HepG2 (cell line): Measurements from ENCODE around the gene MAT2A. TPM values are rescaled to one million over a fixed set of nuclear protein-coding genes. Genes with fewer than 3 reads are reported as not detected.

ENCODE experiments used
- DR1 ChIP-seq: sonication (generic); formaldehyde crosslinking; IDR thresholded peaks from 2 replicates; pipeline ENCODE4 v1.8.0; 2021; ENCODE audit warnings: mild to moderate bottlenecking, missing genetic modification reagents, inconsistent platforms
- KAT7 ChIP-seq: IDR thresholded peaks from 2 replicates; pipeline ENCODE4 v1.6.1; 2018; ENCODE audit warnings: borderline replicate concordance, missing compliant biosample characterization
- MIER2 ChIP-seq: IDR thresholded peaks from 2 replicates; pipeline ENCODE4 v1.6.1; 2016; ENCODE audit warnings: missing biosample characterization, missing genetic modification reagents
- ONECUT2 ChIP-seq: sonication (generic); formaldehyde crosslinking; IDR thresholded peaks from 2 replicates; pipeline ENCODE4 v1.4.0; 2020; ENCODE audit warnings: missing genetic modification reagents
- PITX1 ChIP-seq: sonication (generic); formaldehyde crosslinking; IDR thresholded peaks from 2 replicates; pipeline ENCODE4 v1.5.1; 2020; ENCODE audit warnings: mild to moderate bottlenecking, missing genetic modification reagents
- RBM39 ChIP-seq: fragments of 200-400 bp; formaldehyde crosslinking; IDR thresholded peaks from one replicate; pipeline ENCODE4 v1.6.1; 2018; ENCODE audit warnings: antibody characterized with exemption, mild to moderate bottlenecking, low read depth, low read length; ENCODE audit not compliant: poor library complexity, severe bottlenecking
- SATB2 ChIP-seq: sonication (generic); formaldehyde crosslinking; IDR thresholded peaks from 2 replicates; pipeline ENCODE4 v1.5.0; 2020; ENCODE audit warnings: missing genetic modification reagents
- SOX6 ChIP-seq, 2 experiments: fragments of 450-650 bp in 1 of 2; sonication (generic) in 1 of 2; formaldehyde crosslinking in 1 of 2; IDR thresholded peaks; 2 replicates each; pipeline versions ENCODE4 v1.4.0 to v1.6.1; 2017 to 2020; ENCODE audit warnings: antibody characterized with exemption in 1 of 2, mild to moderate bottlenecking in 1 of 2, missing genetic modification reagents in 1 of 2
- ZFP37 ChIP-seq: sonication (generic); formaldehyde crosslinking; IDR thresholded peaks from 2 replicates; pipeline ENCODE4 v1.4.0; 2020; ENCODE audit warnings: missing genetic modification reagents, borderline replicate concordance
- ZMAT3 ChIP-seq: sonication (generic); formaldehyde crosslinking; conservative IDR thresholded peaks from 2 replicates; pipeline ENCODE4 v1.7.0; 2021; ENCODE audit warnings: missing genetic modification reagents
- ZNF550 ChIP-seq: sonication (generic); formaldehyde crosslinking; IDR thresholded peaks from 2 replicates; pipeline ENCODE4 v1.4.0; 2020; ENCODE audit warnings: mild to moderate bottlenecking, missing genetic modification reagents, borderline replicate concordance
- ZNF567 ChIP-seq: sonication (generic); formaldehyde crosslinking; IDR thresholded peaks from 2 replicates; pipeline ENCODE4 v1.8.1; 2023; ENCODE audit warnings: mild to moderate bottlenecking, missing genetic modification reagents, borderline replicate concordance
- ZNF619 ChIP-seq: sonication (generic); formaldehyde crosslinking; IDR thresholded peaks from 2 replicates; pipeline ENCODE4 v1.4.0; 2020; ENCODE audit warnings: mild to moderate bottlenecking, missing genetic modification reagents
- ZNF773 ChIP-seq: sonication (generic); formaldehyde crosslinking; IDR thresholded peaks from 2 replicates; pipeline ENCODE4 v1.4.0; 2020; ENCODE audit warnings: missing genetic modification reagents, borderline replicate concordance
- polyA plus RNA-seq, 8 experiments: library from polyadenylated mRNA; depleted of rRNA in 3 of 8; stranded (reverse) in 7 of 8; unstranded in 1 of 8; fragments of >200 nt; fragmentation: Illumina TruSeq in 4 of 8; extraction: Trizol in 4 of 8; gene quantifications; 2 replicates each; pipeline versions ENCODE4 v1.2.1 to v1.2.3, GENCODE V29; 2011 to 2016; ENCODE audit warnings: low read depth in 4 of 8, missing spikeins in 1 of 8, mixed read lengths in 1 of 8; ENCODE audit not compliant: insufficient read depth in 1 of 8
- total RNA-seq, 5 experiments: library from RNA; depleted of rRNA; stranded (reverse); fragments of >200 nt; fragmentation: Illumina TruSeq; extraction: Trizol; gene quantifications; 2 replicates each; pipeline ENCODE4 v1.2.3, GENCODE V29; 2016; ENCODE audit warnings: low read depth in 1 of 5
- TF ChIP-seq, protein P1 (sequence below): sonication (generic); formaldehyde crosslinking; IDR thresholded peaks from 2 replicates; pipeline ENCODE4 v1.8.1; 2023; ENCODE audit warnings: mild to moderate bottlenecking, missing genetic modification reagents, borderline replicate concordance
- TF ChIP-seq, protein P2 (sequence below): sonication (generic); formaldehyde crosslinking; IDR thresholded peaks from 2 replicates; pipeline ENCODE4 v1.4.0; 2020; ENCODE audit warnings: missing genetic modification reagents
- TF ChIP-seq, protein P3 (sequence below): fragments of 450-650 bp; IDR thresholded peaks from 2 replicates; pipeline ENCODE4 v1.6.1; 2017
- TF ChIP-seq, protein P4 (sequence below): IDR thresholded peaks from 2 replicates; pipeline ENCODE4 v1.6.1; 2012; ENCODE audit warnings: low read length, improper control_type of control experiment
- TF ChIP-seq, protein P5 (sequence below): sonication (generic); formaldehyde crosslinking; IDR thresholded peaks from 2 replicates; pipeline ENCODE4 v1.4.0; 2020; ENCODE audit warnings: mild to moderate bottlenecking, low read depth, missing genetic modification reagents

Gene MAT2A
- total and polyA plus RNA-seq, 2 of the 13 experiments (the other 11 are each of a cell fraction or from before 2014, with no cell fraction given): 155 to 331 TPM

DNA sequence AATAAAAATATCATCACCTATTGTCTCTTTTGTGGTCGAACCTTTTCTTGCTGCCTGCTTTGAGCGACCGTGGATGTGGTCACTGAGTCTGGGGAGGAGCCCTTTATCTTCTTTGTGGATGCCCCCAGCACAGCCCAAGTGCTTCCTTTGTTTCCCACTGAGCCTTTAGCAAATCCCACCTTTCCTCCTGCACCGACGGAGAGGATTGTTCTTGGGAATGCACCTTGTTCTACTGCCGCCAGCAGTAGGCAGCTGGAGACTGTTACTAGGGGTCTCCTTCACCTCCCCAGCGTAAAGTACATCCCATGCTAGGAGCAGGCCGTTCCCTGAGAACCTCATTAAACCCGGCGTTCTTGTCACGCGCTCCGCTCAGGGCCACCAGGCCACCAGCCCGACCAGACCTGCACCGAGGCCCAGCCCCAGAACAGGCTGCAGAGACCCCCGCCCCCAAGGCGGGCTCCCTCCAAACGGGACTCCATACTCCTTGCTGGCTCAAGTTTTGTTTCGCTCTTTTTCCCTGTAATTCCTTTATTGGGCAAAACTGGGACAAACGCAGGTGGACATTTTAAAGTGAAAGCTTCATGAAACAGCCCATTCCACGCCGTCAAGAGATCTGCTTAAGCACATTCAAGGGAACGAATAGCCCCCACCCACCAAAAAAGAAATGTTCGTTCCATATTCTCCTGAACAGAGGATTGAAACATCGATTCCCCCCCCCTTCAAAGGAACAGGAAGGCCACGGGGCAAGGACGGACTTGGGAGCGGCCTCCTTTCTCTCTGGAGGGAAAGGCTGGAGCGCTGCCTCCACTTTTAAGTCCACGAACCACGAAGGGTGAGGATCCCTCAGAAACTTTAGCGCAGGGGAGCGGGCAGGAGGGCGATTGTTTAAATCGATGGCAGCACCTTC is 1.1 kb upstream of the MAT2A start (continued):
- TF ChIP-seq, protein P1, sequence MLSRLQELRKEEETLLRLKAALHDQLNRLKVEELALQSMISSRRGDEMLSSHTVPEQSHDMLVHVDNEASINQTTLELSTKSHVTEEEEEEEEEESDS (CRISPR knock-in tag): no peak
- TF ChIP-seq DR1 (CRISPR knock-in tag) (no peak; the same call in 1 of the 2 replicates), ZNF550 (CRISPR knock-in tag) (no peak), MIER2 (CRISPR knock-in tag) (0 out of 2 replicates have a peak, but pooled peaks have one; percentile 17), KAT7 (CRISPR knock-in tag) (0 out of 2 replicates have a peak, but pooled peaks have one; percentile 69), ZNF773 (CRISPR knock-in tag) (0 out of 2 replicates have a peak, but pooled peaks have one; percentile 55), RBM39 (no peak), ZFP37 (CRISPR knock-in tag) (no peak; the same call in 1 of the 2 replicates), SATB2 (CRISPR knock-in tag) (no peak; the same call in 1 of the 2 replicates), ONECUT2 (CRISPR knock-in tag) (no peak), SOX6 (IDR thresholded peaks at IDR 0.05) (no peak), SOX6 (CRISPR knock-in tag; IDR thresholded peaks at IDR 0.05) (peak; percentile 49; the same call in 1 of the 2 replicates), ZMAT3 (CRISPR knock-in tag) (no peak), PITX1 (CRISPR knock-in tag) (peak; percentile 70), ZNF567 (CRISPR knock-in tag) (no peak), ZNF619 (CRISPR knock-in tag) (peak; percentile 41; the same call in 1 of the 2 replicates)
- TF ChIP-seq, protein P2, sequence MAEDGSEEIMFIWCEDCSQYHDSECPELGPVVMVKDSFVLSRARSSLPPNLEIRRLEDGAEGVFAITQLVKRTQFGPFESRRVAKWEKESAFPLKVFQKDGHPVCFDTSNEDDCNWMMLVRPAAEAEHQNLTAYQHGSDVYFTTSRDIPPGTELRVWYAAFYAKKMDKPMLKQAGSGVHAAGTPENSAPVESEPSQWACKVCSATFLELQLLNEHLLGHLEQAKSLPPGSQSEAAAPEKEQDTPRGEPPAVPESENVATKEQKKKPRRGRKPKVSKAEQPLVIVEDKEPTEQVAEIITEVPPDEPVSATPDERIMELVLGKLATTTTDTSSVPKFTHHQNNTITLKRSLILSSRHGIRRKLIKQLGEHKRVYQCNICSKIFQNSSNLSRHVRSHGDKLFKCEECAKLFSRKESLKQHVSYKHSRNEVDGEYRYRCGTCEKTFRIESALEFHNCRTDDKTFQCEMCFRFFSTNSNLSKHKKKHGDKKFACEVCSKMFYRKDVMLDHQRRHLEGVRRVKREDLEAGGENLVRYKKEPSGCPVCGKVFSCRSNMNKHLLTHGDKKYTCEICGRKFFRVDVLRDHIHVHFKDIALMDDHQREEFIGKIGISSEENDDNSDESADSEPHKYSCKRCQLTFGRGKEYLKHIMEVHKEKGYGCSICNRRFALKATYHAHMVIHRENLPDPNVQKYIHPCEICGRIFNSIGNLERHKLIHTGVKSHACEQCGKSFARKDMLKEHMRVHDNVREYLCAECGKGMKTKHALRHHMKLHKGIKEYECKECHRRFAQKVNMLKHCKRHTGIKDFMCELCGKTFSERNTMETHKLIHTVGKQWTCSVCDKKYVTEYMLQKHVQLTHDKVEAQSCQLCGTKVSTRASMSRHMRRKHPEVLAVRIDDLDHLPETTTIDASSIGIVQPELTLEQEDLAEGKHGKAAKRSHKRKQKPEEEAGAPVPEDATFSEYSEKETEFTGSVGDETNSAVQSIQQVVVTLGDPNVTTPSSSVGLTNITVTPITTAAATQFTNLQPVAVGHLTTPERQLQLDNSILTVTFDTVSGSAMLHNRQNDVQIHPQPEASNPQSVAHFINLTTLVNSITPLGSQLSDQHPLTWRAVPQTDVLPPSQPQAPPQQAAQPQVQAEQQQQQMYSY (CRISPR knock-in tag): no peak
- TF ChIP-seq, protein P3, sequence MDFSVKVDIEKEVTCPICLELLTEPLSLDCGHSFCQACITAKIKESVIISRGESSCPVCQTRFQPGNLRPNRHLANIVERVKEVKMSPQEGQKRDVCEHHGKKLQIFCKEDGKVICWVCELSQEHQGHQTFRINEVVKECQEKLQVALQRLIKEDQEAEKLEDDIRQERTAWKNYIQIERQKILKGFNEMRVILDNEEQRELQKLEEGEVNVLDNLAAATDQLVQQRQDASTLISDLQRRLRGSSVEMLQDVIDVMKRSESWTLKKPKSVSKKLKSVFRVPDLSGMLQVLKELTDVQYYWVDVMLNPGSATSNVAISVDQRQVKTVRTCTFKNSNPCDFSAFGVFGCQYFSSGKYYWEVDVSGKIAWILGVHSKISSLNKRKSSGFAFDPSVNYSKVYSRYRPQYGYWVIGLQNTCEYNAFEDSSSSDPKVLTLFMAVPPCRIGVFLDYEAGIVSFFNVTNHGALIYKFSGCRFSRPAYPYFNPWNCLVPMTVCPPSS: no peak
- TF ChIP-seq, protein P4, sequence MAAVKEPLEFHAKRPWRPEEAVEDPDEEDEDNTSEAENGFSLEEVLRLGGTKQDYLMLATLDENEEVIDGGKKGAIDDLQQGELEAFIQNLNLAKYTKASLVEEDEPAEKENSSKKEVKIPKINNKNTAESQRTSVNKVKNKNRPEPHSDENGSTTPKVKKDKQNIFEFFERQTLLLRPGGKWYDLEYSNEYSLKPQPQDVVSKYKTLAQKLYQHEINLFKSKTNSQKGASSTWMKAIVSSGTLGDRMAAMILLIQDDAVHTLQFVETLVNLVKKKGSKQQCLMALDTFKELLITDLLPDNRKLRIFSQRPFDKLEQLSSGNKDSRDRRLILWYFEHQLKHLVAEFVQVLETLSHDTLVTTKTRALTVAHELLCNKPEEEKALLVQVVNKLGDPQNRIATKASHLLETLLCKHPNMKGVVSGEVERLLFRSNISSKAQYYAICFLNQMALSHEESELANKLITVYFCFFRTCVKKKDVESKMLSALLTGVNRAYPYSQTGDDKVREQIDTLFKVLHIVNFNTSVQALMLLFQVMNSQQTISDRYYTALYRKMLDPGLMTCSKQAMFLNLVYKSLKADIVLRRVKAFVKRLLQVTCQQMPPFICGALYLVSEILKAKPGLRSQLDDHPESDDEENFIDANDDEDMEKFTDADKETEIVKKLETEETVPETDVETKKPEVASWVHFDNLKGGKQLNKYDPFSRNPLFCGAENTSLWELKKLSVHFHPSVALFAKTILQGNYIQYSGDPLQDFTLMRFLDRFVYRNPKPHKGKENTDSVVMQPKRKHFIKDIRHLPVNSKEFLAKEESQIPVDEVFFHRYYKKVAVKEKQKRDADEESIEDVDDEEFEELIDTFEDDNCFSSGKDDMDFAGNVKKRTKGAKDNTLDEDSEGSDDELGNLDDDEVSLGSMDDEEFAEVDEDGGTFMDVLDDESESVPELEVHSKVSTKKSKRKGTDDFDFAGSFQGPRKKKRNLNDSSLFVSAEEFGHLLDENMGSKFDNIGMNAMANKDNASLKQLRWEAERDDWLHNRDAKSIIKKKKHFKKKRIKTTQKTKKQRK: no peak
- TF ChIP-seq, protein P5, sequence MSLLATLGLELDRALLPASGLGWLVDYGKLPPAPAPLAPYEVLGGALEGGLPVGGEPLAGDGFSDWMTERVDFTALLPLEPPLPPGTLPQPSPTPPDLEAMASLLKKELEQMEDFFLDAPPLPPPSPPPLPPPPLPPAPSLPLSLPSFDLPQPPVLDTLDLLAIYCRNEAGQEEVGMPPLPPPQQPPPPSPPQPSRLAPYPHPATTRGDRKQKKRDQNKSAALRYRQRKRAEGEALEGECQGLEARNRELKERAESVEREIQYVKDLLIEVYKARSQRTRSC (CRISPR knock-in tag): peak; percentile 9
